Stomach smooth muscle (tissue), 2 donors: ENCODE data around the gene EYA2.
A peak's percentile ranks its signal among the peaks of the same experiment; 100 is the strongest.

Experiments
- H3K27ac ChIP-seq: one replicate; pipeline ENCODE4 v1.7.0; 2013; ENCODE audit warnings: mild to moderate bottlenecking, low read length, inconsistent platforms
- H3K27me3 ChIP-seq, 2 donors: one replicate each; pipeline ENCODE4 v1.7.0; 2013; ENCODE audit warnings: low read length in 2 of 2; ENCODE audit not compliant: insufficient read depth in 2 of 2, control insufficient read depth in 1 of 2
- H3K36me3 ChIP-seq, 2 donors: one replicate each; pipeline ENCODE4 v1.7.0; 2013; ENCODE audit warnings: low read length in 2 of 2; ENCODE audit not compliant: control insufficient read depth in 2 of 2, insufficient read depth in 2 of 2
- H3K4me1 ChIP-seq: one replicate; pipeline ENCODE4 v1.7.0; 2013; ENCODE audit warnings: low read length; ENCODE audit not compliant: control insufficient read depth, insufficient read depth
- H3K4me3 ChIP-seq, 2 donors: one replicate each; pipeline ENCODE4 v1.7.0; 2013; ENCODE audit warnings: low read length in 2 of 2
- H3K9ac ChIP-seq, 2 donors: one replicate each; pipeline ENCODE4 v1.7.0; 2013; ENCODE audit warnings: low read length in 2 of 2, mild to moderate bottlenecking in 1 of 2
- H3K9me3 ChIP-seq, 2 donors: one replicate each; pipeline ENCODE4 v1.7.0; 2013; ENCODE audit warnings: low read length in 2 of 2; ENCODE audit not compliant: control insufficient read depth in 2 of 2
- donor health status: healthy.
- donor health status: Pancreatic carcinoma.

The EYA2 gene

DNA sequence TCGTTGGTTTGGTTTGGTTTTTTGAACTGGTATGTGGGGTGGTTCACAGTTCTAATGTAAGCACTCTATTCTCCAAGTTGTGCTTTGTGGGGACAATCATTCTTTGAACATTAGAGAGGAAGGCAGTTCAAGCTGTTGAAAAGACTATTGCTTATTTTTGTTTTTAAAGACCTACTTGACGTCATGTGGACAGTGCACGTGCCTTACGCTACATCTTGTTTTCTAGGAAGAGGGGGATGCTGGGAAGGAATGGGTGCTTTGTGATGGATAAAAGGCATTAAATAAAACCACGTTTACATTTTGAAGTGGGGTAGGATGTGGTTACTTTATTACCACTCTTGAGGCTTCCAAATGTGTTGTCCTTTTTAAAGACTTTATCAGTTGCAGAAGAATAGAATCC lies 293.9 kb downstream of the EYA2 start:
- Histone ChIP-seq H3K36me3 (no peaks in the 10 kb centered on the region), H3K9me3 (no peaks in the 10 kb centered on the region), H3K27me3 (peaks cover 3 to 6% of the 10 kb centered on the region in 2 donors), H3K27ac (no peak overlapping the region), H3K4me1 (no peaks in the 10 kb centered on the region), H3K4me3 (no peak overlapping the region), H3K9ac (no peak overlapping the region)

DNA sequence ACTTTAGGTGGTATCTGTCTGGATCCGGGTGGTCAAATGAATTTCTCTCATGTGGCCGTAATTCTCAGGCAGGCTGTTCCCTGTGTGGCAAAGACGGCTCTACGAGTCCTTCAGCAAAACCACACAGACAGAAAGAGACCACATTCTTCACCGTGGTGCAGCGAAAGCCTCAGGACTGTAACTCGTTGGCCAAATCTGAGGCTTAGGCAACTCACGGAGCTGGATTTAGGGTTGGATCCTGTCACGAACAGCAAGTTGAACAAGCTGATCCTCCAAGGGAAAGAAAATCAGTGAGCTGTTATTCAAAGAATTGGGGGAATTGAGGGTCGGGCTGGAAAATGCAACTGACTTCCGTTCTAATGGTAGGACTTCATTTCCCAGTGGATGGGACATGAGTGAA lies 294.4 kb downstream of the EYA2 start:
- H3K27me3 ChIP-seq = peaks cover 3 to 6% of the 10 kb centered on the region in 2 donors

DNA sequence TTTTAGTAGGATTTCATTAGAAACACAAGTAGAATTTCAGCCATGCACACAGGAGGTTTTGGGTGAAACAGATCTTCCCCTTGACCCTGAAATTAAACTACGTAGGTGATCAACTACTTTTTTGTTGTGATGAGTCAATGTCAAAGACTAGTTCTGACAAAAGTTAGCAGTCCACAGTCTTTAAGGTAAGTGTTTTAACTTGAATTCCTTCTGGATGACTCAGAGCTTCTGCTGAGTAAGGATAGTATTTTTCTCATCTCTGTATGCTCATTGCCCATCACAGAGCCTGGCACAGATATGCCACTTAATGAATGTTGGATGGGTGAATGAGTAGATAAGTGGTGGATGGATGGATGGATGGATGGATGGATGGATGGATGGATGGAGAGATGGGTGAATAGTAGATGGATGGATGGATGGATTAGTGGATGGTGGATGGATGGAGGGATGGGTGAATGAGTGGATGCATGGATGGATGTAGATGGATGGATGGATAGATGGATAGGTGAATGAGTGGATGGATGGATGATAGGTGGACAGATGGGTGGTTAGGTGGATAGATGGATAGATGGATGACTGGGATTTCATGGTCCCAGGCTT lies 296.5 kb downstream of the EYA2 start:
- Histone ChIP-seq H3K27me3 (peaks cover 3 to 6% of the 10 kb centered on the region in 2 donors), H3K9me3 (no peaks in the 10 kb centered on the region)

More for the DNA sequence above, 294.4 kb downstream of the EYA2 start:
- Histone ChIP-seq H3K36me3 (no peaks in the 10 kb centered on the region), H3K4me1 (no peaks in the 10 kb centered on the region), H3K4me3 (no peak overlapping the region), H3K9ac (no peak overlapping the region), H3K9me3 (no peaks in the 10 kb centered on the region), H3K27ac (no peak overlapping the region)

DNA sequence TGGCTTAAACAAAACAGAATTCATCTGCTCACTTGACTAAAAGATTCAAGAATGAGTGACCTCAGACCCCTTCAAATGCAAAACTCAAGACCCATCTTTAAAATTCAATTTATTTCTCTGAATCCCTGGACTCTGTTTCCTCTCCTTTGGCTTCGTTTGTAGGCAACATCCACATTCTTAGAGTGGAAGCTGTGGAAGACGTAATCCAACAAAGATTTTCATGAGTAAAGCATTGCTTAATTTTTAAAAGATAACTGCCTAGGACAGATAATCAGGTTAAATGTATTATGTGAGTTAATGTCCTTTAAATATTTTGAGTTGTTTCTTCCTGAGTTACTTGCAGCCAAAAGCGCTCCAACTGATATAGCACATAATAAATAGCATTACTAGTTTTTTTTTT lies 297.3 kb downstream of the EYA2 start:
- H3K9me3 ChIP-seq = no peaks in the 10 kb centered on the region
- peaks cover 3 to 6% of the 10 kb centered on the region in 2 donors for H3K27me3 ChIP-seq
- H3K4me3 ChIP-seq = no peak overlapping the region
- no peak overlapping the region for H3K9ac ChIP-seq
- no peak overlapping the region for H3K27ac ChIP-seq
- peaks cover 9% of the 10 kb centered on the region for H3K4me1 ChIP-seq
- no peaks in the 10 kb centered on the region for H3K36me3 ChIP-seq

More for the DNA sequence above, 296.5 kb downstream of the EYA2 start:
- Histone ChIP-seq H3K4me1 (peaks cover 3% of the 10 kb centered on the region), H3K9ac (no peak overlapping the region), H3K4me3 (no peak overlapping the region), H3K36me3 (no peaks in the 10 kb centered on the region), H3K27ac (no peak overlapping the region)

DNA sequence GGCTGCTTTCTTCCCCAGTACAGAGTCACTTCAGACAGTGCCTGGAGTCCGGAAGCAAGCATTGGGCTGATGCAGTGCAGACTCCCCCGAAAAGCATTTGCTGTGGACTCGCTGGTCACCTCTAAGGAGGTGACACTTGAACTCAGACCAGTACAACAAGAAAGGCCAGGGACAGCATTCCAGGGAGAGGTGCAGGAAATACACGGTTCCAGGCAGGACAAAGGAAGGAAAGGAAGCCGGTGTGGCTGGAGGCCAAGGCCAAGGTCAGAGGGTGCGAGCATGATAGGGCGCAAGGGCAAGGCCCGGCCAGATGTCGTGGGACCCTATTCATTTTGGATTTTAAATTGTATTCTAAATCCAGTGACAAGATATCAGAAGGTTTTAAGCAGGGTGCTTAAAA lies 300.9 kb downstream of the EYA2 start:
- Histone ChIP-seq H3K36me3 (no peaks in the 10 kb centered on the region), H3K27ac (no peak overlapping the region), H3K27me3 (no peaks in the 10 kb centered on the region), H3K9me3 (no peaks in the 10 kb centered on the region), H3K4me3 (no peak overlapping the region), H3K4me1 (peaks cover 9% of the 10 kb centered on the region), H3K9ac (no peak overlapping the region)

DNA sequence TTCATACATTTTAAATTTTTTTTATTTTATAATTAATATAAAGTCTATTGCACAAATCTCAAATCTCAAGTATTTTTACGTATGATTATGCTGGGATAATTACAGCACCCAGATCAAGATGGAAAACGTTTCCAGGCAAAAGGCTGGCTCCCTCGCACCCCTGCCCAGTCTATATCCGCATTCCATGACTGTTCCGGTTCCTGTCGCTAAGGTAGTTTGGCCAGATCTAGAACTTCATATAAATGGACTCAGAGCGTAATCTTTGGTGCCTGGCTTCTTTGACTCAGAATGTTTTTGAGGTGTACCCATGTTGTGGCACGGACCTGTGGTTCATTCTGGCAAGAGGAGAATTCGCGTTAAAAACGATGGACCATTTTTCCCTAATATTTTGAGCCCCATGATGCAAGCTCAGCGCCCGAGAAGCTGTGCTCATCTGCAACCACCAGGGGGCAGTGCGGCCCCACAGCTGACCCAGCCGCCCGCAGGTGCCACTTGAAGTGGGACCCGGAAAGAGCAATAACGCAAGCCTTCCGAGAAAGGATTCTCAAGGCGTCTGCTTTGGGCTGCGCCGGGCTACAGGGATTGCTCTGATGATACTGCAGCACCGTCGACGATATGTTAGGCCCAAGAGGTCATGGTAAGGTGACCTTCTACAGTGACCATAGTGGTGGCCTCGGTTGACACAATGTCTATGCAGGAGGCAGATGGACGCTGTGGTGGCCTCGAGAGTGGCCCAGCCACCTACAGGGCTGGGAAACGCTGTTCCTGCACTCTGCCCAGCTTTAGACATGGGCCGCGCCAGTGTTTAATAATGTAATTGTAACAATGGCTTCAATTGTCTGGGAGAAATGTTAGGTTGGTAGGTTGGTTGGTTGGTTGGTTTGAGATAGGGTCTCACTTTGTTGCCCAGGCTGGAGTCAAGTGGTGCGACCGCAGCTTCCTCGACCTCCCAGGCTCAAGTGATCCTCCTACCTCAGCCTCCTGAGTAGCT lies 301.7 kb downstream of the EYA2 start:
- Histone ChIP-seq H3K27me3 (no peaks in the 10 kb centered on the region), H3K9me3 (no peaks in the 10 kb centered on the region), H3K36me3 (no peaks in the 10 kb centered on the region), H3K4me3 (peak overlapping the region in 1 of 2 donors; percentile 47), H3K9ac (no peak overlapping the region), H3K4me1 (peaks cover 9% of the 10 kb centered on the region), H3K27ac (no peak overlapping the region)

DNA sequence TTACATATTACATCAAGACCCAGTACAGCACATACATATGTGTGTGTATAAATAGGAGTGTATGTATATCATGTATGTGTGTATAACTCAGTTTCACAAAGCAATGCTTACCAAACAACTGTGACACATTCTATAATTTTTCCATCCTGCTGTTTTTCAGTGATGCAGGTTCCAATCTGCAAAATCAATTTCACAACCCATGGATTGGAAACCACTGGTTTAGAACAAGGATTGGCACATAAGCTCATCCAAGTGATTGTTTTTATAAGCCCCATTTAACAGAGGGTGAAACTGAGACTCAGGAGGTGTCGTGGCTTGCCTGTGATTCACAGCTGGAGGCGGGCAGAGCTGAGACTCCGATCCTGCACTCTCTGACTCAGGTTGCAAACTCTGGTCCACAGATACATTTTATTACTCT lies 303.6 kb downstream of the EYA2 start:
- no peak overlapping the region for H3K9ac ChIP-seq
- H3K4me1 ChIP-seq = peaks cover 9% of the 10 kb centered on the region
- H3K27ac ChIP-seq = no peak overlapping the region
- H3K4me3 ChIP-seq = no peak overlapping the region
- no peaks in the 10 kb centered on the region for H3K9me3 ChIP-seq
- H3K27me3 ChIP-seq = no peaks in the 10 kb centered on the region
- no peaks in the 10 kb centered on the region for H3K36me3 ChIP-seq

DNA sequence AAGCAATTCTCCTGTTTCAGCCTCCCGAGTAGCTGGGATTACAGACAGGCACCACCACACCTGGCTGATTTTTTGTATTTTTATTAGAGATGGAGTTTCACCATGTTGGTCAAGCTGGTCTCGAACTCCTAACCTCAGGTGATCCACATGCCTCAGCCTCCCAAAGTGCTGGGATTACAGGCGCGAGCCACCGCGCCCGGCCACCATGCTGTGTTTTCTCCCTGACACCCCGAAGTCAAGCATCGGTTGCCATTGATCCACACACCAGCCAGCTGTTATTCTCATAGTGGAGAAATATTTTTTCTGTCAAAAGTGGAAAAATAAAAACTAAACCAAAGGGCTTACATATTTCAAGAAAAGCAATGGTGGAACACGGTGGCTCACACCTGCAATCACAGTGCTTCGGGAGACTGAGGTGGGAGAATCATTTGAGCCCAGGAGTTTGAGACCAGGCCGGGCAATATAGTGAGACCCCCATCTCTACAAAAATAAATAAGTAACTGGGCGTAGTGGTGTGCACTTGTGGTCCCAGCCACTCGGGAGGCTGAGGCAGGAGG lies 304.4 kb downstream of the EYA2 start:
- no peak overlapping the region for H3K9ac ChIP-seq

DNA sequence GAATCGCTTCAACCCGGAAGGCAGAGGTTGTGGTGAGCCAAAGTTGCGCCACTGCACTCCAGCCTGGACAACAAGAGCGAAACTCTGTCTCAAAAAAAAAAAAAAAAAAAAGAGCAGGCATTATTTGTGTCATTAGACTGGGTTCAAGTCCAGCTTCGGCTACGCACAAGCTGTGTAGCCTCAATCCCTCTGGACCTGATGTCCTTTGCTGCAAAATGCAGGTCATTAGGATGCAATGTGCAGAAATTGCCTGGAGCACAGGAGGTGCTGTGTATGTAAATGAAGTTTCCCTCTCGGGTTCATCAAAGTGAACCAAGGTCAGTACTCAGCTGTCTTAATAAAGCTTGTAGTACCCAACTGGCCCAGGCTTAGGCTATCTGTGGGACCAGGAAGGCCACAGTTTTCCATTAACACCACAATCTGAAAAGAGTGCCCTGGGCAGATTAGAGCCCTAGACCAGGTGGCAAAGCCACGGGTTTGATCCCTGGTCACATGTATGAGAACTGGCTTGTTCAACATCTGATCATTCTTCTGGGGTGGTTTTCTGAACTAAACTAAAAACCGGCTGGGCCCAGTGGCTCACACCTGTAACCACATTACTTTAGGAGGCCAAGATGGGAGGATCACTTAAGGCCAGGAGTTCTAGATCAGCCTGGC lies 306.6 kb downstream of the EYA2 start:
- Histone ChIP-seq H3K9ac (no peak overlapping the region), H3K27ac (no peak overlapping the region), H3K4me1 (peaks cover 9% of the 10 kb centered on the region)

More for the DNA sequence above, 304.4 kb downstream of the EYA2 start:
- no peak overlapping the region for H3K4me3 ChIP-seq
- no peaks in the 10 kb centered on the region for H3K27me3 ChIP-seq
- no peaks in the 10 kb centered on the region for H3K36me3 ChIP-seq
- H3K9me3 ChIP-seq = no peaks in the 10 kb centered on the region
- no peak overlapping the region for H3K27ac ChIP-seq
- H3K4me1 ChIP-seq = peaks cover 9% of the 10 kb centered on the region

More for the DNA sequence above, 306.6 kb downstream of the EYA2 start:
- Histone ChIP-seq H3K27me3 (no peaks in the 10 kb centered on the region), H3K36me3 (no peaks in the 10 kb centered on the region), H3K9me3 (no peaks in the 10 kb centered on the region), H3K4me3 (no peak overlapping the region)
